ENCODE results near the gene AP4S1.
"Not testable (repeated sequence)": the region's sequence is repeated elsewhere in the genome, so short reads cannot be mapped to it uniquely, and the experiment has no call there.

AP4S1 gene

DNA sequence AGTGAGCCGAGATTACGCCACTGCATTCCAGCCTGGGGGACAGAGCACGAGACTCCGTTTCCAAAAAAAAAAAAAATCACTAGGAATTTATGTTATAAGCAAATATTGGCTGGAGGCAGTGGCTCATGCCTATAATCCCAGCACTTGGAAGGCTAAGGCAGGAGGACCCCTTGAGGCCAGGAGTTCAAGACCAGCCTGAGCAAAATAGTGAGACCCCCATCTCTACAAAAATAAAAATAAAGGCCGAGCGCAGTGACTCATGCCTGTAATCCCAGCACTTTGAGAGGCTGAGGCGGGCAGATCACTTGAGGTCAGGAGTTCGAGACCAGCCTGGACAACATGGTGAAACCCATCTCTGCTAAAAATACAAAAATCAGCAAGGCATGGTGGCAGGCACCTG is 37.5 kb downstream of the AP4S1 start:
- DNase-seq (ENCODE audit: low spot score in 2 of 2); H3K27me3 ChIP-seq (ENCODE audit: low read depth); H3K4me1 ChIP-seq; H3K36me3 ChIP-seq (replicated peaks); in situ Hi-C loops (cut with MboI; ENCODE audit: low sequenced_read_pairs); H3K4me3 ChIP-seq; H3K9me3 ChIP-seq: not testable (repeated sequence)

DNA sequence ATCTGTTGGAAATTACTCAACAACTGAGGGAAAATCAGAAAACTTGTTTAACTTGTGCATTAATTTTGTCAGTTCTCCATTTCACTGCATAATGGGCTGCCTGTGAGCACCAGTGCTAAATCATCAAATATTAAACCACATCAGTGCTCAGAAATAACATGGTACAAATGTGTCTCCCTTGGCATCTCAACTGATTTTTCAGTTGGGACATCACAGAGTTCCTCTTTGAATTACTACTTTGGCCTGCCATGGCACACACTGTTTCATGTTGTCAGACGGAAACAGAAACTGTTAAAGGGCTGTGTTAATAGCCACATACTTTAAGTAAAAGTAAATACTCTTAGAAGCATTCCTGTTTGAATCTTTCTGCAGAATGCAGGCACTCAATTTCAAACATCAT is 42.8 kb downstream of the AP4S1 start:
- no peaks in the 10 kb centered on the region for H3K27me3 ChIP-seq (ENCODE audit: low read depth)
- in situ Hi-C loops (cut with MboI; ENCODE audit: low sequenced_read_pairs): no loop called here
- no peaks in the 10 kb centered on the region for H3K9me3 ChIP-seq
- no peak for DNase-seq (ENCODE audit: low spot score in 2 of 2)
- H3K4me1 ChIP-seq: peaks cover 3% of the 10 kb centered on the region; the same call in 1 of the 2 replicates
- H3K4me3 ChIP-seq: no peak overlapping the region
- H3K36me3 ChIP-seq (replicated peaks): no peaks in the 10 kb centered on the region

DNA sequence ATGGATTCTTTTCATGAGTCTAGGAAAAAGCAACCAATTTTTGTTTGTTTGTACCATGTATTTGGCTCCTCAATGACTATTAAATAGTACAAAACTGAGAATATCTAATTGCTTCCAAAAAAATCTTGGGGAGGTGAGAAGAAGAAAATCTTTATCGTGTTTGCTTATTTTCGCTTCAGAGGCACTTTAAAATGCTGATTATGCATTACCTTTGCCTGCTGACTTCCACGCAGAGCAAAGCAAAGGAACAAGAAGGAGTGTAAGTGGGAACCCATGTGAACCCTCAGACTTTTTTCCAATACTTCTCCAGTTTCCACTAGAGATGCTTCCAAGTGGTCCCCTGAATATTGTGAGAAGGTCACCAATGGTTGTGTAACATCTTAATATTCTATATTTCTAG is 43.9 kb downstream of the AP4S1 start:
- no peak for DNase-seq (ENCODE audit: low spot score in 2 of 2)
- no peaks in the 10 kb centered on the region for H3K36me3 ChIP-seq (replicated peaks)
- H3K4me3 ChIP-seq: no peak overlapping the region
- peaks cover 3% of the 10 kb centered on the region; the same call in 1 of the 2 replicates for H3K4me1 ChIP-seq
- in situ Hi-C loops (cut with MboI; ENCODE audit: low sequenced_read_pairs): no loop called here
- no peaks in the 10 kb centered on the region for H3K27me3 ChIP-seq (ENCODE audit: low read depth)
- no peaks in the 10 kb centered on the region for H3K9me3 ChIP-seq

DNA sequence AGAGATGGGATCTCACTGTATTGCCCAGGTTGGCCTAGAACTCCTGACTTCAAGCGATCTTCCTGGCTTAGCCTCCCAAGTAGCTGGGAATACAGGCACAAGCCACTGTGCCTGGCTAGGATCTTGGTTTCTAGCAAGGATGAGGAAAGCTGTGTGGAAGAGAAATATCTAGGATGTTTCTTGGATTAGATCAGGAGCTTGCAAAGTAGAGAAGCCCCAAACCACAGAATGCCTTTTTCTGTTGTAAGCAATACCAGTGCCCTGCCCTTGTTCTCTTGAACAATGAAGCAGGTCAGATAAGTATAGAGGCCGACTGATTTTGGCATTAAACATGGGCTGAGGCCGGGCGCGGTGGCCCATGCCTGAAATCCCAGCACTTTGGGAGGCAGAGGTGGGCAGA is 45.0 kb downstream of the AP4S1 start:
- peaks cover 3% of the 10 kb centered on the region; the same call in 1 of the 2 replicates for H3K4me1 ChIP-seq
- no peak for DNase-seq (ENCODE audit: low spot score in 2 of 2)
- H3K27me3 ChIP-seq (ENCODE audit: low read depth): no peaks in the 10 kb centered on the region
- in situ Hi-C loops (cut with MboI; ENCODE audit: low sequenced_read_pairs): no loop called here
- no peak overlapping the region for H3K4me3 ChIP-seq
- H3K9me3 ChIP-seq: no peaks in the 10 kb centered on the region
- H3K36me3 ChIP-seq (replicated peaks): no peaks in the 10 kb centered on the region

DNA sequence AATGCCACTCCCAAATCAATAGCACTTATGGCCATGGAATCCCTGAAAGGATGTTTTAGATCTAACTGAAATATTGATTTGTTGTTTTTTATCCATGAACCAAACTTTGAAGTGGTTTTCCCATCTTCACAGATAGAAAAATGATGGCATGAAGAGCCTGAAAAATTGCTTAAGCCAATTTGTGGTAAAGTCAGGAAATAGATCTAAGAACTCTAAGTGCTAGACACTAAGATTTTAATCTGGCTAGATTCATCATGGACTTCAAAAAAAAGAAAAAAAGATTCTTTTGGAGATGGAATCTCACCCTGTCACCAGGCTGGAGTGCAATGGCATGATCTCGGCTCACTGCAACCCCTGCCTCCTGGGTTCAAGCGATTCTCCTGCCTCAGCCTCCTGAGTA is 45.7 kb downstream of the AP4S1 start:
- no peak for DNase-seq (ENCODE audit: low spot score in 2 of 2)
- Histone ChIP-seq H3K9me3 (no peaks in the 10 kb centered on the region), H3K27me3 (ENCODE audit: low read depth) (no peaks in the 10 kb centered on the region), H3K36me3 (replicated peaks) (no peaks in the 10 kb centered on the region), H3K4me1 (peaks cover 3% of the 10 kb centered on the region; the same call in 1 of the 2 replicates), H3K4me3 (no peak overlapping the region)
- in situ Hi-C loops (cut with MboI; ENCODE audit: low sequenced_read_pairs): no loop called here

DNA sequence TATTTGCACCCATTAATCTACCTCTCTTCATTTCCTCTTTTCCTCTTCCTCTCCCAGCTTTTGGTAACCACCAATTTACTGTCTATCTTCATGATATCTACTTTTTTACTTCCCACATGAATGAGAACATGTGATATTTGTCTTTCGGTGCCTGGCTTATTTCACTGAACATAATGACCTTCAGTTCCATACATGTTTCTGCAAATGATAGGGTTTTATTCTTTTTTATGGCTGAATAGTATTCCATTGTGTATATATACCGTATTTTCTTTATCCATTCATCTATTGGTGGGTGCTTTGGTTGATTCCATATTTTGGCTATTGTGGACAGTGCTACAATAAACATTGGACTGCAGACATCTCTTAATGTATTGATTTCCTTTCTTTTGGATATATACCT is 49.7 kb downstream of the AP4S1 start:
- no peak for DNase-seq (ENCODE audit: low spot score in 2 of 2)
- no peaks in the 10 kb centered on the region for H3K9me3 ChIP-seq
- H3K27me3 ChIP-seq (ENCODE audit: low read depth): no peaks in the 10 kb centered on the region
- H3K4me3 ChIP-seq: no peak overlapping the region
- no peaks in the 10 kb centered on the region for H3K36me3 ChIP-seq (replicated peaks)
- peaks cover 2% of the 10 kb centered on the region; the same call in 1 of the 2 replicates for H3K4me1 ChIP-seq
- in situ Hi-C loops (cut with MboI; ENCODE audit: low sequenced_read_pairs): no loop called here

DNA sequence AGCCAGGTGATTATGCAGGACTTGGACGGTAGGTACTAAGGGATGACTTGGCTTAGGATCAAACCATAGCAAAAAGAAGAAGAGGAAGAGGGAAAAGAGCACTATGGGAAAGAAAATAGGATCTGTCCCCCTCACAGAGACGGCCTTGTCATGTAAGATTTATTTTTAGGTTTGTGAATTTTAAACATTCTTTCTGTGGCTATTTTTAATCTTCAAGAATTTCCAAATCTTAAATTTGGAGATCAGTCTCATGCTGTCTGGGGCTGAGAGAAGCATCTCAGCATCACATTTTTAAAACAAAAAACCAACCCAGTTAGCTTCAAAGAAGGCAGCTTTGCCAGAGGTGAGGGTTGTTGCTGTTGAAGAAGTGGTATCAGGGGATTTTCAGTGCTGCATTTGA is 53.3 kb downstream of the AP4S1 start:
- no peaks in the 10 kb centered on the region for H3K36me3 ChIP-seq (replicated peaks)
- in situ Hi-C loops (cut with MboI; ENCODE audit: low sequenced_read_pairs): no loop called here

DNA sequence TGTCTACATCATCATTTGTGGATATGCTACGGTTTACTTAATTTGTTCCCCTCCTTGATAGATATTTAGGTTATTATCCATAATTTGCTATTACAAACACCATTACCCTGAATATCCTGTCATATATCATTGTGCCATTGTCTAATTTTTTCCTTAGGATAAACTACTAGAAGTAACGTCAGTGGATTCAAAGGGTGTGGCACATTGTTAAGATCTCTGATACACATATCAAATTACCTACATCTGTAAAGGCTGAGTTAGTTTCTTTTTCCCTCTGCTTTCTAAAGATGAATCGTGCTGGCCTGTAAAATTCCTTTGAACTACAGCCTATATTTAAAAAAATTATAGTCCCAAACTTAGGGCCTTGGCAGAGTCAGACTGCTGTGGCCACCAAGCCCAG is 54.6 kb downstream of the AP4S1 start:
- Histone ChIP-seq H3K4me1 (peaks cover 2% of the 10 kb centered on the region; the same call in 1 of the 2 replicates), H3K27me3 (ENCODE audit: low read depth) (no peaks in the 10 kb centered on the region), H3K9me3 (no peaks in the 10 kb centered on the region), H3K4me3 (no peak overlapping the region), H3K36me3 (replicated peaks) (no peaks in the 10 kb centered on the region)
- peak in 1 of 2 experiments; percentile 37 for DNase-seq (ENCODE audit: low spot score in 2 of 2)
- in situ Hi-C loops (cut with MboI; ENCODE audit: low sequenced_read_pairs): loop anchor here (10.0 kb wide), 1 partner anchor 95 kb away; no protein-coding TSS in a partner anchor

More for the DNA sequence above, 53.3 kb downstream of the AP4S1 start:
- Histone ChIP-seq H3K9me3 (no peaks in the 10 kb centered on the region), H3K27me3 (ENCODE audit: low read depth) (no peaks in the 10 kb centered on the region), H3K4me3 (no peak overlapping the region), H3K4me1 (peaks cover 2% of the 10 kb centered on the region; the same call in 1 of the 2 replicates)
- DNase-seq (ENCODE audit: low spot score in 2 of 2): no peak

DNA sequence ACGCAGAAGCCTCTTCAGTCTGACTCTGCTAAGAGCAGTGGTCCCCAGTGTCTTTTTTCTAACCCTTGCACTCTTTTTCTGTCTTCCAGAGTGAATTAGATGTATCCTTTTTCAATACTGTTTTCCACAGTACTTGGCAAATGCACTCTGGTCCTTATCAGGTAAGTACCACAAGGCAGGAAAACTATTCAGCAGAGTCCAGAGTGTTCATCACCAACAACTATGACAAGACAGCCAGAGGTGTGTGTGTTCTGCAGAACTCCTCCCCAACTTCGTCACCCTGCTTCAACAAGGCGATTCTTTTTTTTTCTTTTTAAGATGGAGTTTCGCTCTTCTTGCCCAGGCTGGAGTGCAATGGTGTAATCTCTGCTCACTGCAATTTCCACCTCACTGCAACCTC is 55.0 kb downstream of the AP4S1 start:
- Histone ChIP-seq H3K4me1 (peaks cover 2% of the 10 kb centered on the region; the same call in 1 of the 2 replicates), H3K27me3 (ENCODE audit: low read depth) (no peaks in the 10 kb centered on the region), H3K9me3 (no peaks in the 10 kb centered on the region), H3K4me3 (no peak overlapping the region), H3K36me3 (replicated peaks) (no peaks in the 10 kb centered on the region)
- in situ Hi-C loops (cut with MboI; ENCODE audit: low sequenced_read_pairs): loop anchor here (10.0 kb wide), 1 partner anchor 96 kb away; no protein-coding TSS in a partner anchor
- DNase-seq (ENCODE audit: low spot score in 2 of 2): no peak

DNA sequence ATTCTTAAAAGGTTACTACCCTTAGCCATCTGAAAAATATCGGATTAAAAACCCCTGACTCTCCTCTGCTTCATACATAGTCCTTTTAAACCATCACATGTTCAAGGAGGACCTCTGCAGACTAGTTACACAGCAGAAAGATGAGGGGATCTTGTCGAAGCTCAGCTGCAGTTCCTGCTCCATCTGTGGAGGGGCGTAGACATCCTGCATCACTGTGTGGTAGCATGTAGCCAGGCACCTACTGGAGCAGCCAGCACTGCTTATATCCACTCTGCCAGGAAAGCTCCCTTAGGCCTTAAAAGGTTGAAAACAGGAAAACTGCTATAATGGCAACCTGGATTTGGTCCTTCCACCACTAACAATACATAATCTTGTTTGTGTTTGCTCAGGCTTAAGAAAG is 58.3 kb downstream of the AP4S1 start:
- H3K9me3 ChIP-seq: no peaks in the 10 kb centered on the region
- no peaks in the 10 kb centered on the region for H3K27me3 ChIP-seq (ENCODE audit: low read depth)
- DNase-seq (ENCODE audit: low spot score in 2 of 2): no peak
- H3K4me3 ChIP-seq: no peak overlapping the region
- no peaks in the 10 kb centered on the region; the same call in 1 of the 2 replicates for H3K4me1 ChIP-seq
- in situ Hi-C loops (cut with MboI; ENCODE audit: low sequenced_read_pairs): loop anchor here (10.0 kb wide), 1 partner anchor 99 kb away; no protein-coding TSS in a partner anchor
- H3K36me3 ChIP-seq (replicated peaks): no peaks in the 10 kb centered on the region

DNA sequence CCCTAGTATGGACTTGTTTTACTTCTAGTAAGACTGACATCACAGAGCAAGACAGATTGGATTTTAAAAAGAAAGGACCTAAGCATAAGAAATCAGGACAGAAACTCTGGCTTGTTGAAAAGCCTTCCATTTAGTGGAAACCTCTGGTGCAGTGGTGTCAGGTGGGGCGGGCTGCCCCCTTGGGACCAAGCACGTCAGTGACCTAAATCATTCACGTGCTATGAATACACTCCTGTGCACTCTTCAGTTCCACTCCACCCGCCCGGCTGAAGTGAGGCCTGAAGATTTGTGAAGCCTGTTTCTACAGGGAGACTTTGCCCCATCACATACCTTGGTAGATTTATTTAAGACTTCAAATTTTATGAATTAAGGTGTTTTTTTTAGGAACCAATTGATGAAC is 58.9 kb downstream of the AP4S1 start:
- Histone ChIP-seq H3K4me1 (no peaks in the 10 kb centered on the region; the same call in 1 of the 2 replicates), H3K9me3 (no peaks in the 10 kb centered on the region), H3K4me3 (no peak overlapping the region), H3K27me3 (ENCODE audit: low read depth) (no peaks in the 10 kb centered on the region), H3K36me3 (replicated peaks) (no peaks in the 10 kb centered on the region)
- peak in 1 of 2 experiments; percentile 18 for DNase-seq (ENCODE audit: low spot score in 2 of 2)
- in situ Hi-C loops (cut with MboI; ENCODE audit: low sequenced_read_pairs): loop anchor here (10.0 kb wide), 1 partner anchor 100 kb away; no protein-coding TSS in a partner anchor

DNA sequence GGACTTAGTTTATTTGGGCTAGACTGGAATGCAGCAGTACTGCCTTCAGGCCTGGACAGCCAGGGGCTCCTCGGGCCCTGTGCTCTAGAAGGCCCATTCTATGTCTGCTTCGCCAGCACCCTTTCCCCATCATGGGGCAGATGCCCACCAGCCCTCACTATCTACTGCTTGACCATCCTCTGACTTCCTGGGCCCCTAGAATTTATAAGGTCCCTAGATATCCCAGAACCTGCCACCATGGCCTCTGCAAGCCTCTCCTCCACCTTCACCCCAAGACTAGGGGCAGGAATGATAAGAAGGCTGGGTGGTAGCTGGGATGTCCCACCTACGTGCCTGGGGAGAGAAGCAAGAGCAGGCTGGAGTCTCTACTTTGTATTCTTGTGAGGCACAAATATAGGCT is 59.6 kb downstream of the AP4S1 start:
- in situ Hi-C loops (cut with MboI; ENCODE audit: low sequenced_read_pairs): loop anchor here (10.0 kb wide), 1 partner anchor 100 kb away; no protein-coding TSS in a partner anchor
- Histone ChIP-seq H3K4me3 (no peak overlapping the region), H3K9me3 (no peaks in the 10 kb centered on the region), H3K36me3 (replicated peaks) (no peaks in the 10 kb centered on the region), H3K4me1 (no peaks in the 10 kb centered on the region; the same call in 1 of the 2 replicates), H3K27me3 (ENCODE audit: low read depth) (no peaks in the 10 kb centered on the region)
- DNase-seq (ENCODE audit: low spot score in 2 of 2): no peak

DNA sequence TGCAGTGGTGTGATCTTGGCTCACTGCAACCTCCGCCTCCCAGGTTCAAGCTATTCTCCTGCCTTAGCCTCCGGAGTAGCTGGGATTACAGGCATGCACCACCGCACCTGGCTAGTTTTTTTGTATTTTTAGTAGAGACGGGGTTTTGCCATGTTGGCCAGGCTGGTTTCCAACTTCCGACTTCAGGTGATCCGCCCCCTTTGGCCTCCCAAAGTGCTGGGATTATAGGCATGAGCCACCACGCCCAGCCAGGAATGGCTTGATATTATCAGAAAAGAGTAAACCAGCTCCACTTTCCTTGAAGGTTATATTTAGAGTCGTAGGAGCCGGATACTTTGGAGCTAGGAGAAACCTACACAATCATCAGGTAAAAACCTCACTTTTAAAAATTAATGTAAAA is 61.0 kb downstream of the AP4S1 start:
- in situ Hi-C loops (cut with MboI; ENCODE audit: low sequenced_read_pairs): loop anchor here (10.0 kb wide), 1 partner anchor 102 kb away; no protein-coding TSS in a partner anchor
- not testable (repeated sequence) for H3K36me3 ChIP-seq (replicated peaks); H3K9me3 ChIP-seq; H3K4me1 ChIP-seq; DNase-seq (ENCODE audit: low spot score in 2 of 2); H3K4me3 ChIP-seq; H3K27me3 ChIP-seq (ENCODE audit: low read depth)

DNA sequence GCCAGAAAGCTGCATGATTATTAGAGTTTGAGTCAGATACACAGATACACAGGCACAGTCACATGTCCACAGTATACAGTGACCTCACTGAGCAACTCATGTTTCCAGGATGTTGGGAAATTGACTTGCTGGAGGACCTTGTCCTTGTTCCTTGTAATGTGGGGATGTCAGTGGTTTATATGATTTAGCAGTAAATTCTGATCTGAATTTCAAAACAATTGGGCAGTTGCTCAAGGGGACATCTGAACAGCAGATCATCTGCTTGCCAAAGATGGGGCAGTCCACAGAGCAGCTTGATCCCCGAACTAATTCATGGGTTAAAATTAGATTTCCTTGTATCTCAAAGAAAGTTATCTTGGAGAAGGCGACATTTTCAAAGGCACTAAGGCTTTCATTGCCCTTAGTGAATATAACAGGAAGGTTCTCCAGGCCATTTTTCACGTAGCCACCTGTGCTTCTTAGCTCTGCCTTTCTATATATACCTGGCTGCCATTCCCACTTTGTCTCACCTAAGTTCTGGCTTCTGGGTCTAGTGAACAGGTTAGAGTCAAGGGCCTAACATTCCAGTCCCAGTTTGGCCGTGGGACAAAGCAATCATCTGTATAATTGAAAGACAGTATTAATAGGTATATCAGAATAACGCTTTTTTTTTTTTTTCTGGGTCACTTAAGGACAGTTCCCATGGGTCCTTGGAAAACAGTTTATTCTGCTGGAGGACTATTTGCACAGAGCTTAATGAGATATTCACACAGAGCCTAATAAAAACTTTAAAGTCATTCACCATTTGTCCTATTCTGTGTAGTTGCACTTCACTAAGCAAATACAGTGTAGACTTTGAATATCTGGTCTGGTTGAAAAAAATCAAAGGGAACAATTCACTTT is 65.7 kb downstream of the AP4S1 start:
- peak; percentile 18 to 73 for DNase-seq (ENCODE audit: low spot score in 2 of 2)
- Histone ChIP-seq H3K4me3 (no peak overlapping the region), H3K9me3 (no peaks in the 10 kb centered on the region), H3K27me3 (ENCODE audit: low read depth) (no peaks in the 10 kb centered on the region), H3K4me1 (peaks cover 13% of the 10 kb centered on the region), H3K36me3 (replicated peaks) (no peaks in the 10 kb centered on the region)
- in situ Hi-C loops (cut with MboI; ENCODE audit: low sequenced_read_pairs): no loop called here

Data from HAP-1 (cell line).